IMR-90 (cell line): ENCODE measurements around the gene SPRY1. TPM values are rescaled to one million over a fixed set of nuclear protein-coding genes. Genes with fewer than 3 reads are reported as not detected.

ENCODE experiments used
- ATAC-seq: fragments of 200-7000 bp; cut with Tn5 transposase; 2 replicates; pipeline ENCODE4 v1.9.1; 2020; ENCODE audit warnings: low read depth, mild to moderate bottlenecking, moderate library complexity
- BruUV-seq: library from RNA; stranded (reverse); fragments of 400-500 nt; replicated peaks from 2 replicates; lab custom pipeline; 2021; lab: Mats Ljungman, UMichigan
- CTCF ChIA-PET: fragments of 300-600 bp; formaldehyde crosslinking; extraction: SDS; loops from one replicate; lab custom pipeline; 2021; ENCODE audit warnings: antibody characterized with exemption; lab: Yijun Ruan, JAX
- POLR2A ChIA-PET: fragments of 300-600 bp; sonication (Branson Sonifier 250); formaldehyde crosslinking; loops from one replicate; lab custom pipeline; 2022; ENCODE audit warnings: antibody characterized with exemption; ENCODE audit not compliant: unreplicated experiment; lab: Charles Lee
- DNase-seq: peaks from one replicate; pipeline ENCODE4 v3.0.0; 2013
- H2AFZ ChIP-seq: replicated peaks from 2 replicates; pipeline ENCODE3; 2013; ENCODE audit warnings: low read length, mild to moderate bottlenecking; ENCODE audit not compliant: poor library complexity
- H2AK5ac ChIP-seq: 2 replicates; pipeline ENCODE4 v1.6.1; 2013; ENCODE audit warnings: low read depth, low read length, inconsistent platforms
- H2AK9ac ChIP-seq: replicated peaks from 2 replicates; pipeline ENCODE3; 2013; ENCODE audit warnings: mild to moderate bottlenecking, low read depth, low read length, moderate library complexity; ENCODE audit not compliant: poor library complexity
- H2BK120ac ChIP-seq: 2 replicates; pipeline ENCODE4 v1.6.1; 2013; ENCODE audit warnings: low read depth, low read length, inconsistent platforms
- H2BK15ac ChIP-seq: 3 replicates; pipeline ENCODE4 v1.6.1; 2013; ENCODE audit warnings: low read depth, low read length, inconsistent platforms
- H2BK20ac ChIP-seq: 2 replicates; pipeline ENCODE4 v1.6.1; 2013; ENCODE audit warnings: low read depth, mild to moderate bottlenecking, inconsistent platforms, low read length, moderate library complexity
- H2BK5ac ChIP-seq: 2 replicates; pipeline ENCODE4 v1.6.1; 2013; ENCODE audit warnings: mild to moderate bottlenecking, low read depth, low read length, inconsistent platforms; ENCODE audit not compliant: poor library complexity, severe bottlenecking
- H3K14ac ChIP-seq: replicated peaks from 2 replicates; pipeline ENCODE4 v1.6.1; 2013; ENCODE audit warnings: low read depth, low read length, inconsistent platforms
- H3K18ac ChIP-seq: 2 replicates; pipeline ENCODE4 v1.6.1; 2013; ENCODE audit warnings: low read depth, low read length, control low read depth
- H3K23ac ChIP-seq: 2 replicates; pipeline ENCODE4 v1.6.1; 2013; ENCODE audit warnings: low read depth, low read length, inconsistent platforms
- H3K27ac ChIP-seq: 2 replicates; pipeline ENCODE4 v1.5.1; 2013; ENCODE audit warnings: mild to moderate bottlenecking, control low read depth, low read length; ENCODE audit not compliant: insufficient read depth
- H3K27me3 ChIP-seq: 2 replicates; pipeline ENCODE4 v1.6.1; 2013; ENCODE audit warnings: low read length; ENCODE audit not compliant: control insufficient read depth, insufficient read depth
- H3K36me3 ChIP-seq: 2 replicates; pipeline ENCODE4 v1.6.1; 2013; ENCODE audit warnings: low read length, mixed read lengths; ENCODE audit not compliant: control insufficient read depth, insufficient read depth
- H3K4ac ChIP-seq: 2 replicates; pipeline ENCODE4 v1.6.1; 2013; ENCODE audit warnings: low read depth, low read length, inconsistent platforms
- H3K4me1 ChIP-seq: 2 replicates; pipeline ENCODE4 v1.6.1; 2013; ENCODE audit warnings: low read length, mixed read lengths; ENCODE audit not compliant: control insufficient read depth, insufficient read depth
- H3K4me2 ChIP-seq: 2 replicates; pipeline ENCODE4 v1.6.1; 2013; ENCODE audit warnings: low read depth, mild to moderate bottlenecking, control low read depth, low read length, moderate library complexity
- H3K4me3 ChIP-seq: 2 replicates; pipeline ENCODE4 v1.5.1; 2013; ENCODE audit warnings: low read depth, mild to moderate bottlenecking, control low read depth, low read length, moderate library complexity; ENCODE audit not compliant: insufficient read depth
- H3K56ac ChIP-seq: 2 replicates; pipeline ENCODE4 v1.6.1; 2013; ENCODE audit warnings: low read length, inconsistent platforms; ENCODE audit not compliant: insufficient read depth; ENCODE audit errors: extremely low read depth
- H3K79me1 ChIP-seq, 2 experiments: 2 replicates each; pipeline ENCODE4 v1.6.1; 2013; ENCODE audit warnings: low read length in 2 of 2, inconsistent platforms in 1 of 2, low read depth in 1 of 2
- H3K9ac ChIP-seq: 2 replicates; pipeline ENCODE4 v1.6.1; 2013; ENCODE audit warnings: low read depth, low read length, control low read depth
- H3K9me1 ChIP-seq: 2 replicates; pipeline ENCODE4 v1.6.1; 2013; ENCODE audit warnings: low read length, inconsistent platforms; ENCODE audit not compliant: insufficient read depth
- H3K9me3 ChIP-seq: 2 replicates; pipeline ENCODE4 v1.6.1; 2013; ENCODE audit warnings: low read length; ENCODE audit not compliant: control insufficient read depth, insufficient read depth
- H4K20me1 ChIP-seq: 2 replicates; pipeline ENCODE4 v1.6.1; 2013; ENCODE audit warnings: low read length, inconsistent platforms; ENCODE audit not compliant: insufficient read depth
- H4K5ac ChIP-seq: 2 replicates; pipeline ENCODE4 v1.6.1; 2013; ENCODE audit warnings: mild to moderate bottlenecking, low read depth, low read length, control low read depth
- H4K8ac ChIP-seq, 2 experiments: 2 replicates each; pipeline ENCODE4 v1.6.1; 2013; ENCODE audit warnings: low read depth in 2 of 2, low read length in 2 of 2, control low read depth in 1 of 2, inconsistent platforms in 1 of 2
- H4K91ac ChIP-seq: 2 replicates; pipeline ENCODE4 v1.6.1; 2013; ENCODE audit warnings: low read depth, low read length, inconsistent platforms; ENCODE audit not compliant: insufficient read depth
- CEBPB ChIP-seq: IDR thresholded peaks from 2 replicates; pipeline ENCODE4 v1.6.1; 2012; ENCODE audit warnings: low read depth, low read length, improper control_type of control experiment
- ELK1 ChIP-seq: fragments of 150-350 bp; IDR thresholded peaks from 2 replicates; pipeline ENCODE4 v1.6.1; 2016; ENCODE audit warnings: low read depth, mild to moderate bottlenecking, low read length, moderate library complexity, borderline replicate concordance
- MAFK ChIP-seq: IDR thresholded peaks from 2 replicates; pipeline ENCODE4 v1.6.1; 2012; ENCODE audit warnings: low read depth, low read length, improper control_type of control experiment
- MXI1 ChIP-seq: IDR thresholded peaks from 2 replicates; pipeline ENCODE4 v1.6.1; 2012; ENCODE audit warnings: low read depth, mild to moderate bottlenecking, low read length, moderate library complexity, borderline replicate concordance
- NFE2L2 ChIP-seq: fragments of 150-350 bp; IDR thresholded peaks from 2 replicates; pipeline ENCODE4 v1.6.1; 2016; ENCODE audit warnings: low read depth, mild to moderate bottlenecking, low read length
- POLR2A ChIP-seq: IDR thresholded peaks from 2 replicates; pipeline ENCODE4 v1.6.1; 2012; ENCODE audit warnings: mild to moderate bottlenecking, low read depth, low read length
- RAD21 ChIP-seq: IDR thresholded peaks from 2 replicates; pipeline ENCODE4 v1.6.1; 2012; ENCODE audit warnings: low read length, improper control_type of control experiment
- RCOR1 ChIP-seq: IDR thresholded peaks from 2 replicates; pipeline ENCODE4 v1.6.1; 2012; ENCODE audit warnings: mild to moderate bottlenecking, low read length, improper control_type of control experiment; ENCODE audit not compliant: insufficient replicate concordance
- SMC3 ChIP-seq: fragments of 150-350 bp; IDR thresholded peaks from 2 replicates; pipeline ENCODE4 v1.6.1; 2016; ENCODE audit warnings: low read depth, mild to moderate bottlenecking, antibody characterized with exemption, low read length, moderate library complexity
- WGBS, 2 experiments: methylation state at CpG; one replicate each; pipeline versions ENCODE4 v1.1.5 to v1.1.7; 2013; ENCODE audit warnings: missing lambda C conversion rate in 2 of 2; ENCODE audit not compliant: insufficient read length in 1 of 2; ENCODE audit errors: extremely low coverage in 2 of 2; 5-methylcytosine and 5-hydroxymethylcytosine counted together
- dilution Hi-C: fragments of 300-500 bp; cut with HindIII; formaldehyde crosslinking; loops from one replicate; pipeline ENCODE4 v1.14.3; 2018; ENCODE audit warnings: low sequenced_read_pairs; ENCODE audit not compliant: unreplicated experiment
- in situ Hi-C: fragments of 300-500 bp; cut with MboI; formaldehyde crosslinking; loops from 3 replicates; pipeline ENCODE4 v1.14.3; 2019; ENCODE audit warnings: low sequenced_read_pairs, inconsistent platforms, mixed read lengths
- intact Hi-C: fragments of 100-400 bp; cut with micrococcal nuclease; formaldehyde crosslinking; loops from 2 replicates; pipeline ENCODE4 v1.10.0; 2022
- polyA plus RNA-seq, 3 experiments: library from polyadenylated mRNA; depleted of rRNA; stranded (reverse); fragments of >200 nt; gene quantifications; 2 replicates each; pipeline ENCODE4 v1.2.3, GENCODE V29; 2012; ENCODE audit warnings: low replicate concordance in 1 of 3
- total RNA-seq: library from RNA; depleted of rRNA; stranded (reverse); fragments of >200 nt; gene quantifications from 2 replicates; pipeline ENCODE4 v1.2.3, GENCODE V29; 2012
- TF ChIP-seq, protein P1 (sequence below): conservative IDR thresholded peaks from 2 replicates; pipeline ENCODE4 v1.5.1; 2012; ENCODE audit warnings: mild to moderate bottlenecking, low read depth, low read length, improper control_type of control experiment

The SPRY1 gene
- total and polyA plus RNA-seq, 2 of the 4 experiments (the other 2 are of a cell fraction): 1.4 to 2.2 TPM

GRCh38 chr4:123381996-123382395 is 14.6 kb upstream of the SPRY1 start:
- Histone ChIP-seq H3K18ac (no peak overlapping the region), H4K5ac (no peak overlapping the region), H3K9ac (no peak overlapping the region), H3K27me3 (no peaks in the 10 kb centered on the region), H3K14ac (no peak overlapping the region), H2BK20ac (no peak overlapping the region), H3K56ac (no peak overlapping the region), H3K4ac (no peak overlapping the region), H4K20me1 (no peaks in the 10 kb centered on the region), H3K4me3 (no peak overlapping the region), H3K4me1 (peaks cover 2% of the 10 kb centered on the region; the same call in 1 of the 2 replicates), H2AK5ac (no peak overlapping the region), H3K23ac (no peak overlapping the region), H2BK120ac (no peak overlapping the region), H2AFZ (no peak overlapping the region), H3K4me2 (no peak overlapping the region), H3K36me3 (no peaks in the 10 kb centered on the region), H2AK9ac (no peak overlapping the region), H3K79me1 (no peaks in the 10 kb centered on the region), H4K8ac (no peak overlapping the region), H2BK15ac (no peak overlapping the region), H3K9me3 (no peaks in the 10 kb centered on the region), H3K27ac (no peak overlapping the region), H3K9me1 (no peaks in the 10 kb centered on the region), H4K91ac (no peak overlapping the region), H2BK5ac (no peak overlapping the region)
- in situ Hi-C loops: loop anchor here (10.0 kb wide), 1 partner anchor 723 kb away; no protein-coding TSS in a partner anchor
- no TSS peak for BruUV-seq
- POLR2A ChIA-PET: no interaction called here
- no peak for DNase-seq
- whole genome bisulfite sequencing, 2 experiments: 100% methylated on average over 2 of the region's 5 CpGs; no CpG with 5 or more reads in 1 of the 2 experiments
- CTCF ChIA-PET: no interaction called here
- TF ChIP-seq RCOR1: no peak
- no peak for TF ChIP-seq NFE2L2
- TF ChIP-seq SMC3: no peak
- TF ChIP-seq ELK1: no peak
- TF ChIP-seq, protein P1, sequence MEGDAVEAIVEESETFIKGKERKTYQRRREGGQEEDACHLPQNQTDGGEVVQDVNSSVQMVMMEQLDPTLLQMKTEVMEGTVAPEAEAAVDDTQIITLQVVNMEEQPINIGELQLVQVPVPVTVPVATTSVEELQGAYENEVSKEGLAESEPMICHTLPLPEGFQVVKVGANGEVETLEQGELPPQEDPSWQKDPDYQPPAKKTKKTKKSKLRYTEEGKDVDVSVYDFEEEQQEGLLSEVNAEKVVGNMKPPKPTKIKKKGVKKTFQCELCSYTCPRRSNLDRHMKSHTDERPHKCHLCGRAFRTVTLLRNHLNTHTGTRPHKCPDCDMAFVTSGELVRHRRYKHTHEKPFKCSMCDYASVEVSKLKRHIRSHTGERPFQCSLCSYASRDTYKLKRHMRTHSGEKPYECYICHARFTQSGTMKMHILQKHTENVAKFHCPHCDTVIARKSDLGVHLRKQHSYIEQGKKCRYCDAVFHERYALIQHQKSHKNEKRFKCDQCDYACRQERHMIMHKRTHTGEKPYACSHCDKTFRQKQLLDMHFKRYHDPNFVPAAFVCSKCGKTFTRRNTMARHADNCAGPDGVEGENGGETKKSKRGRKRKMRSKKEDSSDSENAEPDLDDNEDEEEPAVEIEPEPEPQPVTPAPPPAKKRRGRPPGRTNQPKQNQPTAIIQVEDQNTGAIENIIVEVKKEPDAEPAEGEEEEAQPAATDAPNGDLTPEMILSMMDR: no peak
- TF ChIP-seq RAD21: no peak
- TF ChIP-seq CEBPB: no peak
- no peak for TF ChIP-seq MAFK
- no peak for TF ChIP-seq POLR2A
- TF ChIP-seq MXI1: no peak
- dilution Hi-C loops: no loop called here
- intact Hi-C loops: no loop called here
- no peak for ATAC-seq
